ENCODE data around the gene GTPBP3. TPM values are rescaled to one million over a fixed set of nuclear protein-coding genes. Genes with fewer than 3 reads are reported as not detected.

GTPBP3 gene
- total and polyA plus RNA-seq, 9 of the 15 experiments (the other 6 are each of a cell fraction or from before 2014, with no cell fraction given): 4.9 to 124 (median 22.6) TPM

- FAIRE-seq: peak; percentile 15
- ChIA-PET CTCF (ENCODE audit: low intra/inter-chr PET ratio) (no interaction called here), POLR2A (interaction anchor here (0.6 to 7.7 kb wide), 7 partner anchors 8 to 82 kb away, joined by 3 to 78 read pairs (median 4); partner anchors contain the start of gene ANO8)
- peak overlapping the region; percentile 64 for H3K4me2 ChIP-seq (ENCODE audit: insufficient read depth, low read length)
- H3K27me3 ChIP-seq (ENCODE audit: control insufficient read depth in 2 of 2, insufficient read depth in 2 of 2, low read length in 2 of 2): no peaks in the 10 kb centered on the region
- peak overlapping the region; percentile 84 to 86; a peak in 3 of 4 replicates for H3K9ac ChIP-seq (ENCODE audit: insufficient read depth in 1 of 2, low read depth in 2 of 2, low read length in 2 of 2)
- peak overlapping the region; percentile 53; the same call in 1 of the 2 replicates for H2AFZ ChIP-seq (ENCODE audit: low read depth, low read length)
- intact Hi-C loops (cut with micrococcal nuclease): loop anchor here (2.0 kb wide), 1 partner anchor 47 kb away; no protein-coding TSS in a partner anchor
- DNase-seq (ENCODE audit: extremely low read depth in 1 of 4, low spot score in 3 of 4): peak in 1 of 4 experiments; percentile 50
- H3K36me3 ChIP-seq (ENCODE audit: control insufficient read depth, insufficient read depth, low read length): peaks cover 24% of the 10 kb centered on the region
- TF ChIP-seq, protein P1, sequence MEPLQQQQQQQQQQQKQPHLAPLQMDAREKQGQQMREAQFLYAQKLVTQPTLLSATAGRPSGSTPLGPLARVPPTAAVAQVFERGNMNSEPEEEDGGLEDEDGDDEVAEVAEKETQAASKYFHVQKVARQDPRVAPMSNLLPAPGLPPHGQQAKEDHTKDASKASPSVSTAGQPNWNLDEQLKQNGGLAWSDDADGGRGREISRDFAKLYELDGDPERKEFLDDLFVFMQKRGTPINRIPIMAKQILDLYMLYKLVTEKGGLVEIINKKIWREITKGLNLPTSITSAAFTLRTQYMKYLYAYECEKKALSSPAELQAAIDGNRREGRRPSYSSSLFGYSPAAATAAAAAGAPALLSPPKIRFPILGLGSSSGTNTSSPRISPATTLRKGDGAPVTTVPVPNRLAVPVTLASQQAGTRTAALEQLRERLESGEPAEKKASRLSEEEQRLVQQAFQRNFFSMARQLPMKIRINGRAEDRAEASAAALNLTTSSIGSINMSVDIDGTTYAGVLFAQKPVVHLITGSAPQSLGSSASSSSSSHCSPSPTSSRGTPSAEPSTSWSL (CRISPR knock-in tag; IDR thresholded peaks at IDR 0.05; ENCODE audit: borderline replicate concordance): no peak
- TF ChIP-seq ZNF3 (CRISPR knock-in tag; IDR thresholded peaks at IDR 0.05) (no peak), PHF20 (IDR thresholded peaks at IDR 0.05; ENCODE audit: partially characterized antibody) (no peak), ASH1L (IDR thresholded peaks at IDR 0.05; ENCODE audit: borderline replicate concordance, low read depth, partially characterized antibody) (peak; percentile 14), ZNF212 (CRISPR knock-in tag; IDR thresholded peaks at IDR 0.05) (no peak), POU5F1 (IDR thresholded peaks at IDR 0.05; ENCODE audit: borderline replicate concordance, low read depth, low read length, partially characterized antibody) (no peak), CEBPB (tag; IDR thresholded peaks at IDR 0.05) (peak; percentile 78), ZSCAN29 (IDR thresholded peaks at IDR 0.05) (no peak), EGR1 (conservative IDR thresholded peaks at IDR 0.05) (no peak), POLR3A (IDR thresholded peaks at IDR 0.05; ENCODE audit: borderline replicate concordance, extremely low read depth, insufficient read depth, insufficient read length) (peak; percentile 26)
- TF ChIP-seq, protein P2, sequence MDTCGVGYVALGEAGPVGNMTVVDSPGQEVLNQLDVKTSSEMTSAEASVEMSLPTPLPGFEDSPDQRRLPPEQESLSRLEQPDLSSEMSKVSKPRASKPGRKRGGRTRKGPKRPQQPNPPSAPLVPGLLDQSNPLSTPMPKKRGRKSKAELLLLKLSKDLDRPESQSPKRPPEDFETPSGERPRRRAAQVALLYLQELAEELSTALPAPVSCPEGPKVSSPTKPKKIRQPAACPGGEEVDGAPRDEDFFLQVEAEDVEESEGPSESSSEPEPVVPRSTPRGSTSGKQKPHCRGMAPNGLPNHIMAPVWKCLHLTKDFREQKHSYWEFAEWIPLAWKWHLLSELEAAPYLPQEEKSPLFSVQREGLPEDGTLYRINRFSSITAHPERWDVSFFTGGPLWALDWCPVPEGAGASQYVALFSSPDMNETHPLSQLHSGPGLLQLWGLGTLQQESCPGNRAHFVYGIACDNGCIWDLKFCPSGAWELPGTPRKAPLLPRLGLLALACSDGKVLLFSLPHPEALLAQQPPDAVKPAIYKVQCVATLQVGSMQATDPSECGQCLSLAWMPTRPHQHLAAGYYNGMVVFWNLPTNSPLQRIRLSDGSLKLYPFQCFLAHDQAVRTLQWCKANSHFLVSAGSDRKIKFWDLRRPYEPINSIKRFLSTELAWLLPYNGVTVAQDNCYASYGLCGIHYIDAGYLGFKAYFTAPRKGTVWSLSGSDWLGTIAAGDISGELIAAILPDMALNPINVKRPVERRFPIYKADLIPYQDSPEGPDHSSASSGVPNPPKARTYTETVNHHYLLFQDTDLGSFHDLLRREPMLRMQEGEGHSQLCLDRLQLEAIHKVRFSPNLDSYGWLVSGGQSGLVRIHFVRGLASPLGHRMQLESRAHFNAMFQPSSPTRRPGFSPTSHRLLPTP (IDR thresholded peaks at IDR 0.05; ENCODE audit: borderline replicate concordance, extremely low read depth, insufficient read length): peak; percentile 37
- no TSS peak for BruUV-seq (replicated peaks)
- H3K27ac ChIP-seq (ENCODE audit: extremely low read depth, low read depth, low read length): peak overlapping the region; percentile 58
- peaks cover 61% of the 10 kb centered on the region for H3K79me2 ChIP-seq (ENCODE audit: control insufficient read depth, insufficient read depth, low read length)
- in situ Hi-C loops (cut with MboI): no loop called here
- H3K4me1 ChIP-seq (replicated peaks in 1 of 2; ENCODE audit: control insufficient read depth in 2 of 2, insufficient read depth in 2 of 2, low read length in 2 of 2): peaks cover 29 to 71% of the 10 kb centered on the region in 2 experiments; a peak in 4 of 5 replicates
- 0 out of 2 replicates have a peak, but pooled peaks cover 5% of the 10 kb centered on the region for H4K20me1 ChIP-seq (replicated peaks; ENCODE audit: control insufficient read depth, insufficient read depth, low read length)
- no peak for ATAC-seq
- H3K9me3 ChIP-seq (replicated peaks; ENCODE audit: control insufficient read depth, insufficient read depth, low read depth, low read length): no peaks in the 10 kb centered on the region
- H3K4me3 ChIP-seq: peak overlapping the region; percentile 94
- H3K9me1 ChIP-seq (ENCODE audit: control insufficient read depth, insufficient read depth, low read length): no peaks in the 10 kb centered on the region
- WGBS (ENCODE audit: insufficient coverage, low coverage, missing lambda C conversion rate): 13% methylated on average over 8 of the region's 8 CpGs
Observed at GRCh38 chr19:17307876-17308377, 29.4 kb upstream of the GTPBP3 start.
